Gastroesophageal sphincter (tissue), 3 donors: ENCODE measurements around the gene WTIP.

ENCODE experiments used
- CTCF ChIP-seq, 4 experiments: fragments of 200-600 bp in 2 of 4; fragments of 450-650 bp in 2 of 4; sonication (generic) in 1 of 4; IDR thresholded peaks; one replicate each; pipeline ENCODE4 v1.5.1; 2017 to 2019; ENCODE audit warnings: antibody characterized with exemption in 4 of 4, mild to moderate bottlenecking in 2 of 4, moderate library complexity in 2 of 4
- POLR2A ChIP-seq, 2 donors: fragments of 450-650 bp; IDR thresholded peaks; one replicate each; pipeline ENCODE4 v1.6.1; 2017; ENCODE audit warnings: antibody characterized with exemption in 2 of 2, mild to moderate bottlenecking in 2 of 2, moderate library complexity in 1 of 2
- POLR2AphosphoS5 ChIP-seq: sonication (generic); formaldehyde crosslinking; IDR thresholded peaks from one replicate; pipeline ENCODE4 v1.6.1; 2017; ENCODE audit warnings: antibody characterized with exemption

GRCh38 chr19:34459614-34460013 is 21.9 kb upstream of the WTIP start:
- TF ChIP-seq POLR2A (IDR thresholded peaks at IDR 0.05) (no peak), CTCF (IDR thresholded peaks at IDR 0.05) (no peak), POLR2AphosphoS5 (no peak)
